Measurements from ENCODE around the gene IGHMBP2. TPM values are rescaled to one million over a fixed set of nuclear protein-coding genes. Genes with fewer than 3 reads are reported as not detected.

The IGHMBP2 gene
- total and polyA plus RNA-seq, 12 donors: 9.0 to 24.3 (median 12.1) TPM

DNA sequence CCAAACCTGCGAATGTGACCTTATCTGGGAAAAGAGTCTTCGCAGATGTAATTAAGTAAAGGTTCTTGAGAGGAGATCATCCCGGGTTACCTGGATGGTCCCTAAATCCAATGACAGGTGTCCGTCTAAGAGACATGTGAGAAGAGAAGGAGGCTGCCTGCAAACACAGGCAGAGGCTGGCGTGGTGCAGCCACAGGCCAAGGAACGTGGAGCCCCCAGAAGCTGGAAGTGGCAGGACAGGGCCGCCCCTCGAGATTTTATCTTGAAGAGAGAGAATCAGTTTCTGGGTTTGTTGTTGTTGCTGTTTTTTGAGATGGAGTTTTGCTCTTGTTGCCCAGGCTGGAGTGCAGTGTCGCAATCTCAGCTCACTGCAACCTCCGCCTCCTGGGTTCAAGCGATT is 43.5 kb downstream of the IGHMBP2 start:
- H3K4me3 ChIP-seq: no peak overlapping the region
- H3K27me3 ChIP-seq: no peaks in the 10 kb centered on the region
- WGBS, 2 donors: 77 to 82% methylated on average over 10 to 11 of the region's 11 CpGs

GRCh38 chr11:68948496-68948895 is 44.8 kb downstream of the IGHMBP2 start:
- no peaks in the 10 kb centered on the region for H3K9me3 ChIP-seq
- ATAC-seq (no peak), DNase-seq (no peak)
- H3K4me3 ChIP-seq: no peak overlapping the region
- peaks cover 0 to 20% (median 6%) of the 10 kb centered on the region in 9 donors for H3K4me1 ChIP-seq
- H3K27me3 ChIP-seq: no peaks in the 10 kb centered on the region
- H3K27ac ChIP-seq: no peak overlapping the region
- no peak for TF ChIP-seq CTCF (IDR thresholded peaks at IDR 0.05)
- 62 to 69% methylated on average over 2 of the region's 2 CpGs for WGBS, 2 donors
- no peaks in the 10 kb centered on the region for H3K36me3 ChIP-seq
- intact Hi-C loops (cut with DNase I): no loop called here

More for the DNA sequence above, 43.5 kb downstream of the IGHMBP2 start:
- no peaks in the 10 kb centered on the region for H3K9me3 ChIP-seq
- no peak for ATAC-seq
- intact Hi-C loops (cut with DNase I): no loop called here
- H3K4me1 ChIP-seq: peaks cover 0 to 20% (median 6%) of the 10 kb centered on the region in 9 donors
- no peaks in the 10 kb centered on the region for H3K36me3 ChIP-seq
- no peak for TF ChIP-seq CTCF (IDR thresholded peaks at IDR 0.05)
- H3K27ac ChIP-seq: no peak overlapping the region
- no peak for DNase-seq

GRCh38 chr11:68948935-68949334 is 45.2 kb downstream of the IGHMBP2 start:
- intact Hi-C loops (cut with DNase I): no loop called here
- no peaks in the 10 kb centered on the region for H3K36me3 ChIP-seq
- WGBS, 2 donors: 92 to 96% methylated on average over 17 of the region's 17 CpGs
- DNase-seq (no peak), ATAC-seq (no peak)
- no peak for TF ChIP-seq CTCF (IDR thresholded peaks at IDR 0.05)
- H3K27ac ChIP-seq: no peak overlapping the region
- H3K9me3 ChIP-seq: no peaks in the 10 kb centered on the region
- H3K4me3 ChIP-seq: no peak overlapping the region
- no peaks in the 10 kb centered on the region for H3K27me3 ChIP-seq
- peaks cover 0 to 20% (median 6%) of the 10 kb centered on the region in 9 donors for H3K4me1 ChIP-seq

- H3K27ac ChIP-seq: no peak overlapping the region
- intact Hi-C loops (cut with DNase I): no loop called here
- 79 to 83% methylated on average over 5 of the region's 5 CpGs for WGBS, 2 donors
Observed at GRCh38 chr11:68950270-68950669, 46.6 kb downstream of the IGHMBP2 start.

More at GRCh38 chr11:68950270-68950669, 46.6 kb downstream of the IGHMBP2 start:
- ATAC-seq (no peak), DNase-seq (no peak)
- Histone ChIP-seq H3K9me3 (no peaks in the 10 kb centered on the region), H3K4me3 (no peak overlapping the region), H3K36me3 (no peaks in the 10 kb centered on the region), H3K27me3 (no peaks in the 10 kb centered on the region), H3K4me1 (peaks cover 0 to 25% (median 11%) of the 10 kb centered on the region in 9 donors)
- TF ChIP-seq CTCF (IDR thresholded peaks at IDR 0.05): no peak
